NCI-H2196 treated with DMSO at 0.1 percent for 48 hours (cell line): ENCODE measurements around the gene KRTAP5-10.
"Not testable (repeated sequence)": the region's sequence is repeated elsewhere in the genome, so short reads cannot be mapped to it uniquely, and the experiment has no call there.

Experiments
- DNase-seq: peaks from one replicate; lab custom pipeline; 2025; ENCODE audit not compliant: unreplicated experiment; lab: John Stamatoyannopoulos, UW

KRTAP5-10 gene

DNA sequence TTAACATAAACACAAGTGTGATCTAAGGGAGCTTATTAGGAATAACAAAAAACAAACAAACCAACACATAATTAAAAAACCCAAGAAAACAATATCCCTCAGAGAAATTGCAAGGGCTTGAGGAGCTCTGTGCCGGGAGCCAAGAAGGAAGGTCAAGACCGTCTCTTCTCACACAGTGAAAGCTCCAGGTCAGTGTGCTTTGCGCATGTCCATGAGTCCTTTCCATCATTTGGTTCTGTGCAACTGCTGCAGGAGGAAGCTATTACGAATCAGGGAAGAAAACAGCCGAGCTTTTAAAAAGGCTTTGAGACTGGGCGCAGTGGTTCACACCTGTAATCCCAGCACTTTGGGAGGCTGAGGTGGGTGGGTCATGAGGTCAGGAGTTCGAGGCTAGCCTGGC lies 23.0 kb upstream of the KRTAP5-10 start:
- no peak for DNase-seq

DNA sequence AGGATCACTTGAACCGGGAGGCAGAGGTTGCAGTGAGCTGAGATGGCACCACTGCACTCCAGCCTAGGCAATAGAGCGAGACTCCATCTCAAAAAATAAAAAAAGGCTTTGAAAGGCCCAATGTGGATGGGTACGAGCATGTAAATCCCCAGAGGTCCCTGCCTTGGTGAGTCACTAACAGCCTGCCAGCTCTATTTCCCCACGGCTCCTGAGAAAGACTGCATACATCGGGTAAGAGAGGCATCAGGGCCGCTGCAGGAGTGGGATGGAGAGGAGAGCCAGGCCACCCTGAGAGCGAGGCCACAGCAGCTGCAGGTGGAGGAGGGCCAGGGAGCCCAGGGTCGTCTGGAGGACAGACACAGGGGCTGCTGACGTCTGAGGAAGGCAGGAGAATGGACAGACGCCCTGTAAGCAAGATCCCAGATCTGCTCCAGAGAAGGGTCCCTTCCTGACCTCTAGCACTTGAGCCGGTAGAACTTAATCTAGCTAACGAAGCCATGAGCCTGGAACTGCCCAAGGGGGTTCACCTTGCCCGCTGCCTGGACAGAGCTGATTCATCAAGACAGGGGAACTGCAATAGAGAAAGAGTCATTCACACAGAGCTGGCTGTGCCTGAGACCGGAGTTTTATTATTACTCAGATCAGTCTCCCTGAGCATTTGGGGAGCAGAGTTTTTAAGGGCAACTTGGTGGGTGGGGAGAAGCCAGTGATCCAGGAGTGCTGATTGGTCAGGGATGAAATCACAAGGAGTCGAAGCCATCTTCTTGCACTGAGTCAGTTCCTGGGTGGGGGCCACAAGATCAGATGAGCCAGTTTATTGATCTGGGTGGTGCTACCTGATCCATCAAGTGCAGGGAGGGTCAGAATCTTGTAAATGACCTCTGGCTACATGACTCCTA lies 22.2 kb upstream of the KRTAP5-10 start:
- no peak for DNase-seq

DNA sequence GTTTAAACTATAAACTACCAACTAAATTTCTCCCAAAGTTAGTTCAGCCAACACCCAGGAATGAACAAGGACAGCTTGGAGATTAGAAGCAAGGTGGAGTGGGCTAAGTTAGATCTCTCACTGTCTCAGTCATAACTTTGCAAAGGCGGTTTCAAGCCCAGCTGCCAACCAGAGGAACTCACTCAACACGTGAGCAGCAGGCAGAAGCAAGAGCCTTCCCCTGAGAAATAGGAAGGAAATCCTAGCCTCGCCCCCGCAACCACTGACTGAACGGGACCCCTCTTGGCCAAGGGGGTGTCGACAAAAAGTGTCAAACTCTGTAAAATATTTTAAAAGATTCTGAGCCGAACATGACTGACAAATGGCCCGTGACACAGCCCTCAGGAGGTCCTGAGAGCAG lies 21.5 kb upstream of the KRTAP5-10 start:
- no peak for DNase-seq

DNA sequence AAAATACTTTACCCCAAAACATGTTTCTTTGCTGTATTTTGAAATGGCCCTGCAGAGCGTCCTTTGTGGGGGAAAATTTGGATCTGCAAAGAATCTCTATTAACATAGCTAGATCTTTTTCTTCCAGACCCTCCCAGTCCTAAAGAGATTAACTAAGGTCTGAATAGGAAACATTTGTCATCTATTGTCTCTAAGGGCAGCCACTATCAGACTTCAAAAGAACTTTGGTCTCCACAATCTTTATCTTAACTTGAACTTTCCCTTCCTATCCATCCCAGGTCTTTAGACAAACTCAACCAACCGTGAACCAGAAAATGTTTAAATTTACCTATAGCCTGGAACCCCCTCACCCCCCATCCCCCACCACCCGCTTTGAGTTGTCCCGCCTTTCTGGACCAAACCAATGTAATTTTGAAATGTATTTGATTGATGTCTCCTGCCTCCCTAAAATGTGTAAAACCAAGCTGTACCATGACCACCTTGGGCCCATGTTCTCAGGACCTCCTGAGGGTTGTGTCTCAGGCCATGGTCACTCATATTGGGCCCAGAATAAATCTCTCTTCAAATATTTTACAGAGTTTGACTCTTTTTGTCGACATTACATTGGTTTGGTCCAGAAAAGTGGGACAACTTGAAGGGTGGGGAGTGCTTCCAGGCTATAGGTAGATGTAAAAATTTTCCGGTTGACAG lies 20.7 kb upstream of the KRTAP5-10 start:
- no peak for DNase-seq

DNA sequence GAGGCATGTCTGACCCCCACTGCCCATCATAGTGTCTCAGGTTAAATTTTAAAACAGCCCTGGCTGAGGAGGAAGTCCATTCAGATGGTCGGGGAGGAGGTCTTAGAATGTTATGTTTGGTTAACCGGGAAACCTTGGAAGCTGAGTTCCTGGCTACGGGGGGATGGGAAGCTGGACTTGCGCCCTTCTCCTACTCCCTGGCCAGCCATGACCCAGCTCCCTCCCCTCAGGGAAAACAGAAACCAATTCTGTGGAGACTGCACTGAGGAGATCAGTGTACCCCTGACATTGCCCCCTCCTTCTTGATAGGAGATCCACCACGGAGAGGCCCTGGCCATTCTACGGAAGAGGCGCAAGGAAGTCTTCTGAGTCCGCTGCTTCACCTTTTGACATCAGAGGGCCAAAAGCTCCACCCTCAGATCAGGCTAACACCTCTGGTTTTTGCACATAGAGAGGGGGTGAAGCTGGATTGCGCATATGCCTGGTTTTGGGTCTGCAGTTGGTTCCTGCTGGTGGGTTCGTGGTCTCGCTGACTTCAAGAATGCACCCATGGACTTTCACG lies 19.9 kb upstream of the KRTAP5-10 start:
- no peak for DNase-seq

DNA sequence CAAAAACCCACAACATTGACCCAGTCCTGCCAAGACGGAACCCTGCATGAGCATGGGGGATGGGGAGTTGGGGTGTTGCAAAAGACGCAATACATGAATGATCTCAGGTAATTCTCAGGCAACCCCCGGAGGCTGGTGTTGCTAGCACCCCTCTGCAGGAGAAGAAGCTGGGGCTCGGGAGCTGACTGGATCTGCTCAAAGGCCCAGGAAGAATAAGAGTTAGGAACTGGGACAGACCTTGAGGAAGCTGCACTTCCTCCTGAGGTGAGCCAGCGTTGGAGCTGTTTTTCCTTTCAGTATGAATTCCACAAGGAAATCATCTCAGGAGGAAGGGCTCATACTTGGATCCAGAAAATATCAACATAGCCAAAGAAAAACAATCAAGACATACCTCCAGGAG lies 17.2 kb upstream of the KRTAP5-10 start, which contains the start of gene KRTAP5-9:
KRTAP5-9 (plus strand) TSS at position 301 of the 400 bp plus-strand sequence. CDS start 238 bp downstream, outside the sequence.
- no peak for DNase-seq

DNA sequence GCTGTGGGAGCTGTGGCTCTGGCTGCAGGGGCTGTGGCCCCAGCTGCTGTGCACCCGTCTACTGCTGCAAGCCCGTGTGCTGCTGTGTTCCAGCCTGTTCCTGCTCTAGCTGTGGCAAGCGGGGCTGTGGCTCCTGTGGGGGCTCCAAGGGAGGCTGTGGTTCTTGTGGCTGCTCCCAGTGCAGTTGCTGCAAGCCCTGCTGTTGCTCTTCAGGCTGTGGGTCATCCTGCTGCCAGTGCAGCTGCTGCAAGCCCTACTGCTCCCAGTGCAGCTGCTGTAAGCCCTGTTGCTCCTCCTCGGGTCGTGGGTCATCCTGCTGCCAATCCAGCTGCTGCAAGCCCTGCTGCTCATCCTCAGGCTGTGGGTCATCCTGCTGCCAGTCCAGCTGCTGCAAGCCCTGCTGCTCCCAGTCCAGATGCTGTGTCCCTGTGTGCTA lies 16.6 kb upstream of the KRTAP5-10 start:
- no peak for DNase-seq

DNA sequence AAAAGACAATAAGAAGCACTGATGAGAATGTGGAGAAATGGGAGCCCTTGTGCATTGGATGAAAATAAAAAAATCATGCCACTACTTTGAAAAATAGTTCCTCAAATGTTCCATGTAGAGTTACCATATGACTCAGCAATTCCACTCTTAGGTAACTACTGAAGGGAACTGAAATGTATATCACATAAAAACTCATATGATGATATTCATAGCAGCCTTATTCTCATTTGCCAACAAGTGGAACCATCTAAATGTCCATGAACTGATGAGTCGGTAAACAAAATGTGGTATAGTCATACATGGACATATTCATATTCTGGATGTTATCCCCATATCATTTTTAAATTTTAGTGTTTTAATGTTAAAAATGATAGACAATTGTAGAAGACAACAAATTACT lies 13.7 kb upstream of the KRTAP5-10 start:
- DNase-seq = no peak

DNA sequence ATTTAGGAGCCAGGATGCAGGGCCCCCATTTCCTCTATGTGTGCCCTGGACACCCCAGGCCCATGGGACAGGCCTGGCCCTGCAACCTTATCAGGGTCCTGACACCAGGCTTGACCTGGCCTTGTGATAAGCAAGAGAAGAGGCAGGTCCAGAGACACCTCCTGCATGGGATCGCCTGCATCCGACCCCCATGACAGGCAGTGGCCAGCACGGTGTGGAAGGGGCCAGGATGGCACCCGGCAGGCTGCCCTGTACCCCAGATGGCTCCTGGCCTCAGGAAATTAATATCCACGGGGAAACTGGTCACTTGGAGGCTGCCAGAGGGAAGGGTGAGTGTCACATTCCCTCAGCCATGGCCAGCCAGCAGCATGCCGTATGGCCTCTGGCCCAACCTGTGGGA lies 10.4 kb upstream of the KRTAP5-10 start:
- no peak for DNase-seq

DNA sequence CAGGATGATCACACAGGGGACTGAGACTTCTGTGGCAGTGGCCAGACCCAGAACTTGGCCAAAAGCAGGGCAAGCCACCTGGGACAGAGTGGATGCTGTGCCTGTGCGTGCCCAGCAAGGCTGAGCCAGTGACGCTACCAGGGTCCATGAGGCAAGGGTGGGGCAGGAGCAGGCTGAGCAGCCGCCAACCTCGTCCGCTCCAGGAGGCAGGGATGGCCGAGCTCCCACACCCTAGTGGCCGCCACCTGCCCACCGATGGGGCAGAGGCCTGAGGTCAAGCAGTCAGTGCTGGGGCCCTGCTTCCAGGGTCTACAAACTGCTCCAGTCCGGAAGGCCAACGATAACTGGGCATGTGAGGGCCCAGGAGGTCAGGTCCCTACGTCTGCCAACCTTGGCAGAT lies 9.9 kb upstream of the KRTAP5-10 start:
- DNase-seq = no peak

DNA sequence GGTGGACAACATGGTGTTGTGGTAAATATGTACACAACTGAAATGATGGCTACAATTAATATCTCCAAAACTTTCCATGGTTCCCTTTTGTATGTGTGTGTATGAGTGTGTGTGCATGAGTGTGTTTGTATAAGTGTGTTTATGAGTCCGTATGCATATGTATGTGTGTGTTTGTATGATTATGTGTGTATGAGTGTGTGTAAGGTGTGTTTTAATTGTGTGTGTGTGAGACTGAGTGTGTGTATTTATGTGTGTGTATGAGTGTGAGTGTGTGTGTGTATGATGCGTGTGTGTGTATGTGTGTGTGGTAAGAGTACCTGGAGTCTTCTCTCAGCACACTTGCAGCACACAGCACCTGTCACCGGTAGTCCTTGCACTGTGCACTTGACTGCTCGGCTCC lies 9.3 kb upstream of the KRTAP5-10 start:
- DNase-seq = no peak

DNA sequence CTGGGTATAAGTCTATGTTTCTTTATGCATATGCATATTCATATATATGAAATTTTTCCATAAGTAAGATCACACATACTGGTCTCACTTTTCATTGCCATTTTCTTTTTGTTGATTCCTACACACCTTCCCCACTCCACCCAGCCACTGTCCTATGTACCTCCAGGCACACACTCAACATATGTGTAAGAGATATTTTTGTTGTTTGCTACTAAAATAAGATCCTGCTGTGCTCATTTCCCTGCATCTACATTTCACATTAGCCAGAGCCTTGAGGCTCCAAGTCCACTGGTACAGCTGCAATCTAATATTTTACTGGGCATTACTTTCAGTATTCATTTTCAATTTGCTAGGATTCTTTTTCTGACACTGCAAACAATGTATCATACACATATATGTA lies 8.1 kb upstream of the KRTAP5-10 start:
- no peak for DNase-seq

DNA sequence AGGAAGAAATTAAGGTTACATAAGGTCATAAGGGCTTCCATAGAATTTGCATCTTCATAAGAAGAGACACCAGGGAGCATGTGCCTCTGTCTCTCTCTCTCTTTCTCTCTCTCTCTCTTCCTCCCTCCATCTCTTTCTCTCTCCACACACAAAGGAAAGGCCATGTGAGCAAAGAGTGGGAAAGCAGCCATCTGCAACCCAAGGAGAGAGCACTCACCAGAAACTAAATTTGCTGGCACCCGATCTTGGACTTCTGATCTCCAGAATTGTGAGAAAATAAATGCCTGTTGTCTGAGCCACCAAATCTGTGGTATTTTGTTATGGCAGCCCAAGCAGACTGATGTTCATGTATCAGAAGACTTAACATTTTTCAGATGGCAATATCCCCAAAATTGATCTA lies 6.4 kb upstream of the KRTAP5-10 start:
- DNase-seq = no peak

DNA sequence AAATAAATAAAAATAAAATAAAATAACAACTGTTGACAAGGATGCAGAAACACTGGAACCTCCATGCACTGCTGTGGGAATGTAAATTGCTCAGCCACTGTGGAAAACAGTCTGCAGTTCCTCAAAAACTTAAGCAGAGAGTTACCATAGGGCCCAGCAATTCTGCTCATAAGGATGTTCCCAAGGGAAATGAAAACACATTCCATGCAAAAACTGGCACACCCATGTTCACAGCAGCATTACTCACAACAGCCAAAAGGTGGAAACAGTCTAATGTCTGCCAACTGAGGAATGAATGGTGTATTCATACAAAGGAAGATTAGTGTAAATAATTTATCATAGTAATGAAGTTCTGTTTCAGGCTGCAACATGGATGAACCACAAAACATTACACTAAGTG lies 3.2 kb upstream of the KRTAP5-10 start:
- no peak for DNase-seq

DNA sequence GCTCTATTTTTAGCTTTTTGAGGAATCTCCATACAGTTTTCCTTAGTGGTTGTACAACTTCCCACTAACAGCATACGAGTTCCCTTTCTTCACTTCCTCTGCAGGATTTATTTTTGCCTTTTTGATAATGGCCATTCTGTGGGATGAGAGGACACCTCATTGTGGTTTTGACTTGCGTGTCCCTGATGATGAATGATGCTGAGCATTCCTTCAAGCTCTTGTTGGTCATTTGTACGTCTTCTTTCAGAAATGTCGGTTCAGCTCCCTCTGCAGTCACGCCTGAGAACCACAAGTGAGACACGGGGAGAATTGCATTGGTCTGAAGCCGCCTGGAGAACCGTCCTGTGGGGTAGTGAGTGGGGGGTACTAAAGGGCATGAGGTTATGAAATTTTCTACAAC lies 2.0 kb upstream of the KRTAP5-10 start:
- no peak for DNase-seq

DNA sequence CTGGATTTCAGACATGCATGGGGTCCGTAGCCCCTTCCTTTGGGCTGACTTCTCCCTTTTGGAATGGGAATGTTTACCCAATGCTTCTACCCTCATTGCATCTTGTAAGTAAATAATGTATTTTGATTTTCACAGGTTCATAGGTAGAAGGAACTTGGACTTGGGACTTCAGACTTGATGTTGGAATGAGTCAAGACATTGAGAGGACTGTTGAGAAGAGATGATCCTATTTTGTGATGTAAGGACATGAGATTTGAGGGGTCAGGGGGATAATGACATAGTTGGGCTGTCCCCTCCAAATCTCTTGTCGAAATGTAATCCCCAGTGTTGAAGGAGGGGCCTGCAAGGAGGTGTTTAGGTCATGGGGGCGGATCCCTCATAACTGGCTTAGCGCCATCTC lies 933 bp upstream of the KRTAP5-10 start:
- no peak for DNase-seq

DNA sequence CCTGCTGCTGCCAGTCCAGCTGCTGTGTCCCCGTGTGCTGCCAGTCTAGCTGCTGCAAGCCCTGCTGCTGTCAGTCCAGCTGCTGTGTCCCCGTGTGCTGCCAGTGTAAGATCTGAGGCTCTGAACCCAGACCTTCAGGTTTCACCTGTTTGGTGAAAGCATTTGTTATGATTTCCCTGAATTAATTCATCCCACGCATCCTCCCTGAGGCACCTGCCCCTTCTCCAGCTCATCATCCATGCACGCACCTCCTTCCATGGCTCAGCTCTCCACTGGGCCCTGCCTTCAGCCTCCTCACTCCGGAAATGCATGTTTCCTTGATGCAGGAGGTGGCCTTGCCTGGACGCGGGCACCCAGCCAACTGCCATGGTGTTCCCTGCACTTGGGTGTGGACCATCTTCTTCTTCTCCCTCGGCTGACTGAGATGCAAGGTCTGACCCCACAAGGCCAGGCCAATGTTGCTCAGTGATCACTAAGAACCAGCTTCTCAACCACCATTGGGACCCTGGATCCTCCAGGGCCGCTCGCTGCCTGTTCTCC lies 788 bp downstream of the KRTAP5-10 start:
- DNase-seq = no peak

DNA sequence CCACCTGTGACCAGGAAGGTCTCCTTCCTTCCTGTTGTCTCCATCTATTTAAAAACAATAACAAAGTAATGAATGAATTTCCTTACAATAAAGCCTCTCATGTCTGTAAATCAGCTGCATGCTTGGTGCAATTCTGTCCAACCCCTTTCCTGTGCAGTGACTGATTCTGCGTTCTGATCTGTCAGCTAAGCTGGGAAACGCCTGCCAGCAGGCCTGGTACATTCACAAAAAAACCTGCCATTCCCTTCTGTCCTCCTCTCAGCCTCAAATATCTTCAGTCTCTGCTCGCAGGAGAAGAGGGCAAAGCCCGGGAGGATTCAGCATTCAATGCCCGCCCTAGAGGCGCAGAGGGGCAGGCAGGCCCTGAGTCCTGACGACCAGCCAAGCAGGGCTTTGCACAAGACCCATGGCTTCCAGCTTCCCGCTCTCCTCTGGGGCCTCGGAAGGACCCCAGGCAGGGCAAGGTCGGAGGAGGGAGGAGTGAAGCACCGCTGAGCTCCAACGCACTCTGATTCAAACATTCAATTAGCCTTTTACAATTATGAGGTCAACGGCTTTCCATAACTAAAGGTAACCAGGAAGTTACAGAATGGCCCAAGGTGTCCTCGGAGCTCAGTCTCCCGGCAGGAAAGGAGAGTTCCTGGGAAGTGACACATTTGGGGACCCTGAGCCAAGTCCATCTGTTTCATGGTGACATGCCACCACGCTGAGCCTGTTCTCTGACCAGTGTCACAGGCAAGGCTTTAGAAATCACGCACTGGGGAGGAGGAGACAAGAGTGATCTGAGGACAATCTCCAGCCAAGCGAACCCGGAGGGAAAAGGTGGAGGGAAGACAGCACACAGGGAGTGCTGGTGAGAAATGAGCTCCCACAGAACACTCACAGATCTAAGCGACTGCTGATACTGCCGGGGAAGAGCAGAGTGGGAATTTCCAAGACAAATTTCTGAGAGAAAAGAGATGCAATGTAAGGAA lies 1.6 kb downstream of the KRTAP5-10 start:
- not testable (repeated sequence) for DNase-seq

DNA sequence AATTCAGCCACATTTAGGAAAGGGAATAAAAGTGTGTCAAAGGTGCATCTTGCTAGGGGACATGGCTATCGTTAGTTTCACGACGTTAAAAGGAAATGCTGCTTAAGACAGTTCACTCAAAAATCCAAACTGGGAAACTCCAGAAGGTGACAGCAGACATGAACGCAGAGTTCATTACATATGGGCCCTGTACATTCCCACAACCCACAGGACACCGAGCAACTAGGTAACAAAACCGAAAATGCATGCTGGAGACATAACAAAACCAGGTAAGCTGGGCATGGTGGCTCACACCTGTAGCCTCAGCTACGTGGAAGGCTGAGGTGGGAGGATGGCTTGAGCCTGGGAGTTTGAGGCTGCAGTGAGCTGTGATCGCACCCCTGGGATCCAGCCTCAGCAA lies 2.3 kb downstream of the KRTAP5-10 start:
- not testable (repeated sequence) for DNase-seq

DNA sequence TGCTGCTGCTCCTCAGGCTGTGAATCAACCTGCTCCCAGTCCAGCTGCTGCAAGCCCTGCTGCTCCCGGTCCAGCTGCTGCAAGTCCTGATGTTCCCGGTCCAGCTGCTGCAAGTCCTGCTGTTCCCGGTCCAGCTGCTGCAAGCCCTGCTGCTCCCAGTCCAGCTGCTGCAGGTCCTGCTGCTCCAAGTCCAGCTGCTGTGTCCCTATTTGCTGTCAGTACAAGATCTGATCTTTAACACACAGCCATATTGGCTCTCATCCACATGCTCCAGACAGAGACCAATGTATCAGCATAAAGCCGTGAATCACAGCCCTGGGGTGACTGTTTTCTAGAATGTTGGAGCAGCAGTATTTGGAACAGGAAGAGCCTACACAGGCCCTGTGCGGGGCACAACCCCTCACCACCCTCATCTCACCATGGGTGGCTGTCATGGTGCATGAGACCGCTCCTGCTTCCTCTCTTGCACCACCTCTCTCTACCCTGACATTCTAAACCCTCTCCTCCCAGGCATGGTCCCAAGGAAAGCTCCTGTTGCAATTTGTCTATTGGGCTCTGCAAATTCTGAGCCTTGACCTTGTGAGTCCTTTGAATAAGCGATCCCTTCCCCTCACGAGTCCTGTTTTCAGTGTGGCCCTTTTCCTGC lies 3.5 kb downstream of the KRTAP5-10 start:
- no peak for DNase-seq
